NCI-H510A treated with DMSO at 0.1 percent for 48 hours (cell line): Measurements from ENCODE around the gene SYNPO2L.
A peak's percentile ranks its signal among the peaks of the same experiment; 100 is the strongest.

Experiments used
- DNase-seq: peaks from one replicate; lab custom pipeline; 2025; lab: John Stamatoyannopoulos, UW

SYNPO2L gene

GRCh38 chr10:73649876-73650536 lies 5.8 kb downstream of the SYNPO2L start:
- DNase-seq: no peak

DNA sequence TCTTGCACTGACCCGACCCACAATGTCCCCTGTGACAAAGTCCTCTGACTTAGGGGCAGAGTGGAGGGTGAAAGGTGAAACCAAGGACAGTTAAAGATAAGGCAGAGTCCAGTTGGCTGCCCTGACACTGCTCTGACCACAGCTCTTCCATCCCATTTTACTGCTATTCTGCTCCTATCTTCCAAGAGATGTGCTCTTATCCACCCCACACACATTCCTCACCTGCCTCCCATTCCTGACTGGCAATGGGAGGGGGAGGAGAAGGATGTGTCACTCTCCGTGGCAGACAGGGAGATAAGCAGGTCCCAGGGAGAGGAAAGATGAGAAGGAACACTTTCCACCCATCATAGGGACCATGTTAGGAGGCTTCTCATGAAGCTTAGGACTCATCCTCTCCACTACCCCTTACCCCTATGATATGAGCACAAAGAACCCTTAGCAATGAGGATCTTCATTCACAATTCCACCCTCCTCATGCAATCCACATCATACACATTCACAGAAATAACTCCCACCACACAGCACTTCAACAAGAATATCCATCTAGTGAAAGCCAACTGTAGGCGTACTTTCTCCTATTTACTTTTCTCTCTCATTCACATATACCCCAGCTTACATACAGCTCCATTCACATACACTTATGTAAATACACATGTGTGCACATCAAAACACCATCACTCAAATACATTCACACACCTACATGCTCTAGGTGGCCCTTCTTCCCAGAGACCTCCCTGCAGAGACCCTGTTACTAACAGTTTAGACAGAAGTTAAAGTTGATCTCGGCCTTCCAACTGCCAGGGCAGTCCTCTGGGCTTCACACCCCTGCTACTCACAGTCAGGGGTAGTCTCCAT lies 6.6 kb downstream of the SYNPO2L start:
- no peak for DNase-seq

DNA sequence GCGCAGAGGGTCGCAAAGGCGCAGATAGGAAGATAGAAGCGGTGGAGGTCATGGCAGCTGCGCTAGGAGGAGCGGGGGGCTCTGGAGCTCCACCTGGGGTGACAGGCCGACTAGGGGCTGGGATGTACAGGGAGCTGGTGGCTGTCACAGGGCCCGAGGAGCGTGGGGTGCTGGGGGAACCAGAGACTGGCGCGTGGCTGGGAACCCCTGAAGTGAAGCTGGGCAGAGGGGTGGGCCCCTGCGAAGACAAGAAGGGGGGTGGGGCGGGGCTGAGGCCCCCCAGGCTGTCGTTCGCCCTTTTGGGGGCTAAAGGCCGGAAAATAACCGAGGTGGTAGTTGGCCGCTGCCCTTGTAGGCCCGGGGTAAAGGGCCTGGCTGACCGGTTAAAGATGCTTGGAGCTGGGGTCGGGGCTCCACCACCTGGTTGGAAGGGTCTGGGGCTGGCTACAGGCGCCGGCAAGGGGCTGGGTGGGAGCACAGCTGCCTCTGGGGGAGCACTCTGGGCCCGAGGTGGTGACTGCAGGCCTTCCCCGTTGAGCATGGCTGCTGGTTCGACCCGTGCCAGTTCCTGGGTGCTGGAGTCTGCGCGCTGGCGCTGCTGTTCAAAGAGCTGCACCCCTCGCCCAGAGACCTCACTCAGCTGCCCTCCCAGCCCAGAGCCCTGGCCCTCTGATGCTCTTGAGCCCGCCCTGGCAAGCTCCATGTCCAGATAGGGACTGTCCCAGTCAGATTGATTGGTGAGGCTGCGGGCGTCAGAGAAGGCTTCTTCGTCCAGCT lies 7.8 kb downstream of the SYNPO2L start:
- no peak for DNase-seq

- DNase-seq: peak; percentile 63
Observed at GRCh38 chr10:73647211-73647874, 8.5 kb downstream of the SYNPO2L start.

- DNase-seq: no peak
Observed at GRCh38 chr10:73646598-73647041, 9.2 kb downstream of the SYNPO2L start.

- no peak for DNase-seq
Observed at GRCh38 chr10:73645251-73645650, 10.6 kb downstream of the SYNPO2L start.

DNA sequence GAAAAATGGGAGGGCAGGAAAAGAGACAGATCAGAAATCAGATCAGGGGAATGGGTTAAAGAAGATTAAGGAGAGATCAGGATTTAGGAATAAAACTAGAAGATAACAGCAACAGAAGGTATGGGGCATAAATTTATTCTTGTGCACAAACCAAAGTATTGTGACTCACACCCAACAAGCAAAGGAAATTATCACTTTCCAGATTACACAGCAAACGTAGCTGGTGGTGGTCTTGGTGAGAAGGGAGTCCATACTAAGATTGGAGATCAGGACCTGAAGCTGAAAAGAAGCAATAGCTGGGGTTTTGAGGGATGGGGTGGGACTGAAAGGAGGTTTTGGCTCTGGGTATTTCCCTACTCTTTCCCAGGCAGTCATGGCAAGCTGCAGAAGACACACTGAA lies 11.1 kb downstream of the SYNPO2L start:
- no peak for DNase-seq

- peak; percentile 86 for DNase-seq
Observed at GRCh38 chr10:73644015-73644743, 11.7 kb downstream of the SYNPO2L start.

DNA sequence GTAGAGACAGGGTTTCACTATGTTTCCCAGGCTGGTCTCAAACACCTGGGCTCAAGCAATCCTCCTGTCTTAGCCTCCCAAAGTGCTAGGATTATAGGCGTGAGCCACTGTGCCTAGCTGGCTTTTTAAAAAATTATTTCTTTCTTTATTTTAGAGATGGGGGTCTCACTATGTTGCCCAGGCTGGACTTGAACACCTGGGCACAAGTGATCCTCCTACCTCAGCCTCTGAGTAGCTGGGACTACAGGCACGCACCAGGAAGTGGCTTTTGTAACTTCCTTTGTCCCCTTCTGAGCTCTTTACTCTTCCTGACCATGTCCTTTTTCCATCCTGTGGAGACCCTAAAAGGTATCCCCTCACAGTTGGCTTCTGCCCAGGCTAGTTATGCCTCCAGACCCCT lies 12.5 kb downstream of the SYNPO2L start:
- no peak for DNase-seq

- DNase-seq: no peak
Observed at GRCh38 chr10:73641328-73642060, 14.3 kb downstream of the SYNPO2L start, which contains the start of gene MYOZ1. Gene MYOZ1 (minus strand): TSS chr10:73641474. CDS start chr10:73640017, 1,457 bp downstream.

DNA sequence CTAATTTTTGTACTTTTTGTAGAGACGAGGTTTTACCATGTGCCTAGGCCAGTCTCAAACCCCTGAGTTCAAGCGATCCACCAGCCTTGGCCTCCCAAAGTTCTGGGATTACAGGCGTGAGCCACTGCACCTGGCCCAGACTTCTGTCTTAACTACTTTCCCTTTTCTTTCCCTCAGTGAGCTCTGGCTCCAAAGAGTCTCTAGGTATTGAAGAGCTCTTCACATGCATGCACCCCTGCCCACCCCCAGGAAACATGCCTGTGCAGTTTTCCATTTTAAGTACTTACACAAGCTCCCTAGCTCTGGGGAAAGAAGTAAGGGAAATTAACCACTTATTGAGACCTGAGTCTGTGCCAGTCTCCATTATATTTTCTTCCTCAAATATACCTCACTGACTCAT lies 16.5 kb downstream of the SYNPO2L start:
- no peak for DNase-seq

GRCh38 chr10:73635781-73636180 lies 20.0 kb downstream of the SYNPO2L start:
- DNase-seq: no peak

DNA sequence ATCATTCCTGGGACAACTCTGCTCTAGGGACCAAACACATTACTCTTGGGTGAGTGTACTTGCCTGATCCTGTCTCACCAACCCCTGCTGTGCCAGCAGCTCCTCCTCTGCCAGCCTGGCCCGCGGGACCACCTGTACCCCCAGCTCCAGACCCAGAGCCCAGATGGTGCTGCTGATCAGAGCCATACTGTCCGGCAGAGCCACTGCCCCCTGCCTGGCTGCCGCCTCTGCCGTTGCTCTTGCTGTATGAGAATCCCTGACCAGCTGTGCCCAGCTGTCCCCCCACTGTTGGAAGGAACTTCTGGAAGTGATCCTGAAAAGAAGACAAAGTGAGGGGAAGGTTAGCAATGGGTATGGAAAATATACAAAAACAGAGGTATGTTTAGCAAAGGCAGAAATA lies 21.4 kb downstream of the SYNPO2L start:
- no peak for DNase-seq

GRCh38 chr10:73629165-73629564 lies 26.7 kb downstream of the SYNPO2L start:
- DNase-seq: no peak

DNA sequence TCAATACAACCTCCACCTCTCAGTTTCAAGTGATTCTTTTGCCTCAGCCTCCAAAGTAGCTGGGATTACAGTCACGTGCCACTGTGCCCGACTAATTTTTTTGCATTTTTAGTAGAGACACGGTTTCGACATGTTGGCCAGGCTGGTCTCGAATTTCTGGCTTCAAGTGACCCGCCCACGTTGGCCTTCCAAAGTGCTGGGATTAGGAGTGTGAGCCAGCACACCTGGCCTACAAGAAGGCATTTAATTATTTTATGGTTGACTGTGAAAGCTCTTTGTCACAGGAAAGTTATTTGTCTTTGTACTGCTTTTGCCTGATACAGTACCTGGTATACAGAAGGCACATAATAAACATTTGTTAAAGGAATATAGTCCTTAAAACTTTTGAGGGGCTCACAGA lies 27.4 kb downstream of the SYNPO2L start:
- DNase-seq: no peak

- DNase-seq: no peak
Observed at GRCh38 chr10:73627300-73627699, 28.5 kb downstream of the SYNPO2L start.

- DNase-seq: peak; percentile 96
Observed at GRCh38 chr10:73625884-73626752, 29.7 kb downstream of the SYNPO2L start.

DNA sequence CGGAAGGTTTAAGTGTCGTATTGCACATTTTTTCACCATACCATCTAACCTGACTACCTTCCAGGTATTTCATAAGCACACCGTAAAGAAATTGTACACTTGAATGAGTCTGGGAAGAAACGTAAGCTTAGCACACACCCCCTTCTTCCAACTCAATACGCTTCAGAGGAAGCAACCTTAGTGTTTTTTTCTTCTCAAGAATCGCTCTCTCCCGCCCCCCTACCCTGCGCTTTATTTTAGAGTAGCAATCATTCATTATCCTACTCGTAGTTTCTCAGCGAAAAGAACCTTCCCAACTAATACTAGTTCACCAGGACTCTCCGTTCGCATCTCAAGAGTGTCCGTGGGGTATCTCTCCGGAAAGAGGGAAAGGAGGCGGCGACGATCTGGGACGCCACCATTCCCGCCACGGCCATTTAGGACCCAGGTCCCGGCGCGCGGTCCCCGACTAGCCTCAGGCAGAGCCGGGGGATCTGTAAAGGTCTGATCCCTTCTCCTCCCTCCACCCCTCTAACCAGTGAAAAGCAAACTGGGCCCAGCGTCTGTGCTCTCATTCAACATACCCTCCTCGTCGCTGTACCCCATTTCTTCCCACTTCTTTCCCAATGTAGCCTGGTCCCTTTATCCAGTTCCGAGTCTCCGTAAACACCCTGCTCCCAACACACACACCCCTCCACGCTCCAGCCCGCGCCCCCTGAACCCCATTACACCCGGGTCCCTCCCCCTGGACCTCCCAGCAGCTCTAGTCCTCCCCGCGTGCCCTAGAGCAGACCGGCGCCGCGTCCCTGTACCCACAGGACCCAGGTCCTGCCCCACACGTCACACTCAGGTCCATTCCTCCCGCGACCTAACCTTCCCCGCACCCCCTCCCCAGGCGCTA lies 30.6 kb downstream of the SYNPO2L start:
- peak; percentile 47 for DNase-seq

- DNase-seq: no peak
Observed at GRCh38 chr10:73623056-73623455, 32.8 kb downstream of the SYNPO2L start.
